ENCODE measurements around the gene RALGPS1. TPM values are rescaled to one million over a fixed set of nuclear protein-coding genes. Genes with fewer than 3 reads are reported as not detected.

RALGPS1 gene
- total and polyA plus RNA-seq, 2 of the 13 experiments (the other 11 are each of a cell fraction or from before 2014, with no cell fraction given): 3.7 to 6.5 TPM

GRCh38 chr9:126962336-126962735 is 47.8 kb downstream of the RALGPS1 start:
- Histone ChIP-seq H2AFZ (ENCODE audit: low read length) (no peak overlapping the region), H3K4me2 (ENCODE audit: low read depth, low read length) (no peak overlapping the region), H3K9ac (ENCODE audit: insufficient read depth, low read depth, low read length) (no peak overlapping the region), H3K27me3 (ENCODE audit: control insufficient read depth in 1 of 2, insufficient read depth in 2 of 2, low read length in 2 of 2) (no peaks in the 10 kb centered on the region), H3K4me1 (ENCODE audit: insufficient read depth, low read length) (no peaks in the 10 kb centered on the region), H3K9me3 (ENCODE audit: low read length) (no peaks in the 10 kb centered on the region), H3K27ac (ENCODE audit: extremely low read length, insufficient read depth, low read length) (no peak overlapping the region), H3K79me2 (ENCODE audit: insufficient read depth, low read length) (no peaks in the 10 kb centered on the region), H3K4me3 (replicated peaks in 1 of 3; ENCODE audit: insufficient read depth in 1 of 3, low read depth in 2 of 3, low read length in 3 of 3) (no peak overlapping the region), H4K20me1 (ENCODE audit: insufficient read depth, low read length) (no peaks in the 10 kb centered on the region), H3K36me3 (replicated peaks in 1 of 2; ENCODE audit: control insufficient read depth in 1 of 2, insufficient read depth in 2 of 2, low read length in 2 of 2) (no peaks in the 10 kb centered on the region)
- CTCF ChIA-PET (ENCODE audit: low intra/inter-chr PET ratio, low total read pairs): no interaction called here
- BruUV-seq (replicated peaks): no TSS peak
- in situ Hi-C loops (cut with HindIII; ENCODE audit: extremely low pct_ligation_motif_present, low pct_unique_long_range_greater_than_20kb) (loop anchor here (10.0 kb wide), 1 partner anchor 232 kb away; no protein-coding TSS in a partner anchor), intact Hi-C loops (cut with micrococcal nuclease; ENCODE audit: unreplicated experiment) (no loop called here)
- no peak for FAIRE-seq
- ATAC-seq: no peak
- POLR2A ChIA-PET: no interaction called here
- DNase-seq (ENCODE audit: low spot score): no peak
- WGBS (ENCODE audit: low lambda C conversion rate): 76% methylated on average over 6 of the region's 6 CpGs
- TF ChIP-seq JDP2 (CRISPR knock-in tag; IDR thresholded peaks at IDR 0.05; ENCODE audit: borderline replicate concordance) (no peak), REL (CRISPR knock-in tag; conservative IDR thresholded peaks at IDR 0.05) (no peak), E2F5 (CRISPR knock-in tag; conservative IDR thresholded peaks at IDR 0.05) (no peak), SMARCE1 (IDR thresholded peaks at IDR 0.05; ENCODE audit: borderline replicate concordance) (no peak), ZNF383 (CRISPR knock-in tag; IDR thresholded peaks at IDR 0.05; ENCODE audit: borderline replicate concordance) (no peak), GMEB2 (CRISPR knock-in tag; IDR thresholded peaks at IDR 0.05; ENCODE audit: low read depth) (no peak), ATRX (CRISPR knock-in tag; IDR thresholded peaks at IDR 0.05; ENCODE audit: borderline replicate concordance) (no peak), ZNF205 (CRISPR knock-in tag; IDR thresholded peaks at IDR 0.05) (no peak), RERE (CRISPR knock-in tag; IDR thresholded peaks at IDR 0.05; ENCODE audit: low read depth) (no peak), CCAR2 (optimal IDR thresholded peaks at IDR 0.05; ENCODE audit: low read depth, low read length) (no peak), FOSL1 (CRISPR knock-in tag; IDR thresholded peaks at IDR 0.05; ENCODE audit: borderline replicate concordance) (no peak), HNRNPLL (IDR thresholded peaks at IDR 0.05; ENCODE audit: low read depth, low read length, poor library complexity, severe bottlenecking) (no peak), RNF219 (CRISPR knock-in tag; IDR thresholded peaks at IDR 0.05) (no peak), SRF (IDR thresholded peaks at IDR 0.05; ENCODE audit: low read depth, low read length) (no peak)

Measured in HepG2 (cell line).